NCI-H526 treated with DMSO at 0.1 percent for 48 hours (cell line): ENCODE data around the gene ADRA2B.
"Not testable (repeated sequence)": the region's sequence is repeated elsewhere in the genome, so short reads cannot be mapped to it uniquely, and the experiment has no call there.

Source experiments
- DNase-seq: peaks from one replicate; lab custom pipeline; 2025; lab: John Stamatoyannopoulos, UW

Gene ADRA2B

GRCh38 chr2:96067098-96067660, 49.2 kb downstream of the ADRA2B start:
- DNase-seq = not testable (repeated sequence)

- DNase-seq = not testable (repeated sequence)
Observed at GRCh38 chr2:96066511-96066910, 49.9 kb downstream of the ADRA2B start.

- not testable (repeated sequence) for DNase-seq
Observed at GRCh38 chr2:96065954-96066353, 50.4 kb downstream of the ADRA2B start.

- DNase-seq = no peak
Observed at GRCh38 chr2:96065381-96065930, 50.9 kb downstream of the ADRA2B start.

GRCh38 chr2:96064760-96065159, 51.6 kb downstream of the ADRA2B start:
- DNase-seq = not testable (repeated sequence)

GRCh38 chr2:96064047-96064675, 52.2 kb downstream of the ADRA2B start:
- DNase-seq = not testable (repeated sequence)

GRCh38 chr2:96063116-96063899, 53.1 kb downstream of the ADRA2B start:
- not testable (repeated sequence) for DNase-seq
